KMS-11 (cell line): ENCODE measurements around the gene SPATC1L.

Experiments used
- H2AFZ ChIP-seq: fragments of 200-600 bp; sonication (generic); 2 replicates; pipeline ENCODE4 v1.6.1; 2016; ENCODE audit warnings: antibody characterized with exemption, mixed run types, low read depth
- H3K27ac ChIP-seq: fragments of 200-600 bp; sonication (generic); 2 replicates; pipeline ENCODE4 v1.6.1; 2016; ENCODE audit warnings: mild to moderate bottlenecking, mixed run types
- H3K27me3 ChIP-seq: fragments of 200-600 bp; sonication (generic); 2 replicates; pipeline ENCODE4 v1.6.1; 2017; ENCODE audit warnings: mild to moderate bottlenecking, low read depth, mixed run types, moderate library complexity; ENCODE audit not compliant: insufficient read depth
- H3K36me3 ChIP-seq: fragments of 200-600 bp; sonication (generic); 2 replicates; pipeline ENCODE4 v1.6.1; 2017; ENCODE audit warnings: mild to moderate bottlenecking, mixed run types; ENCODE audit not compliant: insufficient read depth
- H3K4me1 ChIP-seq: fragments of 200-600 bp; sonication (generic); 2 replicates; pipeline ENCODE4 v1.6.1; 2016; ENCODE audit warnings: mild to moderate bottlenecking, low read depth, mixed run types; ENCODE audit not compliant: poor library complexity, severe bottlenecking
- H3K4me2 ChIP-seq: fragments of 200-600 bp; sonication (generic); 2 replicates; pipeline ENCODE4 v1.7.0; 2016; ENCODE audit warnings: mild to moderate bottlenecking, mixed run types
- H3K4me3 ChIP-seq: fragments of 200-600 bp; sonication (generic); IDR thresholded peaks from 2 replicates; pipeline ENCODE4 v1.6.1; 2017; ENCODE audit warnings: low read depth, low read length, mixed read lengths; ENCODE audit not compliant: insufficient read depth
- H3K79me2 ChIP-seq: fragments of 200-600 bp; sonication (generic); 2 replicates; pipeline ENCODE4 v1.6.1; 2016; ENCODE audit warnings: low read depth, mixed run types; ENCODE audit not compliant: insufficient read depth
- H3K9ac ChIP-seq: fragments of 200-600 bp; sonication (generic); 2 replicates; pipeline ENCODE4 v1.6.1; 2016; ENCODE audit warnings: mild to moderate bottlenecking, mixed run types
- H4K20me1 ChIP-seq: fragments of 200-600 bp; sonication (generic); 2 replicates; pipeline ENCODE4 v1.6.1; 2016; ENCODE audit warnings: mild to moderate bottlenecking, mixed run types; ENCODE audit not compliant: insufficient read depth
- CTCF ChIP-seq: fragments of 200-600 bp; sonication (generic); conservative IDR thresholded peaks from 2 replicates; pipeline ENCODE4 v1.6.1; 2017; ENCODE audit warnings: low read depth, mild to moderate bottlenecking, antibody characterized with exemption, low read length, moderate library complexity, mixed read lengths

The SPATC1L gene

GRCh38 chr21:46156378-46156645, 27.9 kb downstream of the SPATC1L start:
- Histone ChIP-seq H2AFZ (no peak overlapping the region), H3K4me2 (no peak overlapping the region), H3K4me1 (no peaks in the 10 kb centered on the region), H3K4me3 (no peak overlapping the region), H3K79me2 (no peaks in the 10 kb centered on the region), H3K36me3 (no peaks in the 10 kb centered on the region), H3K9ac (no peak overlapping the region), H3K27ac (no peak overlapping the region), H4K20me1 (no peaks in the 10 kb centered on the region), H3K27me3 (no peaks in the 10 kb centered on the region)
- no peak for TF ChIP-seq CTCF

- Histone ChIP-seq H3K27me3 (no peaks in the 10 kb centered on the region), H3K4me1 (no peaks in the 10 kb centered on the region), H3K79me2 (no peaks in the 10 kb centered on the region), H3K9ac (no peak within 1 kb of the TSS), H3K36me3 (no peaks in the 10 kb centered on the region), H2AFZ (no peak within 1 kb of the TSS), H3K4me3 (no peak within 1 kb of the TSS), H4K20me1 (no peaks in the 10 kb centered on the region), H3K27ac (no peak within 1 kb of the TSS), H3K4me2 (no peak within 1 kb of the TSS)
- TF ChIP-seq CTCF = no peak
Observed at GRCh38 chr21:46155514-46156377, 28.5 kb downstream of the SPATC1L start, which contains the start of gene FTCD. Gene FTCD, minus strand, starts transcription at chr21:46155579. Its CDS starts 56 bp downstream, at chr21:46155523.

- Histone ChIP-seq H3K9ac (no peak overlapping the region), H3K4me3 (no peak overlapping the region), H3K27ac (no peak overlapping the region), H2AFZ (no peak overlapping the region), H3K79me2 (no peaks in the 10 kb centered on the region), H4K20me1 (no peaks in the 10 kb centered on the region), H3K4me1 (no peaks in the 10 kb centered on the region), H3K4me2 (no peak overlapping the region), H3K36me3 (no peaks in the 10 kb centered on the region), H3K27me3 (no peaks in the 10 kb centered on the region)
- TF ChIP-seq CTCF = no peak
Observed at GRCh38 chr21:46154955-46155513, 29.2 kb downstream of the SPATC1L start.

- no peak for TF ChIP-seq CTCF
- Histone ChIP-seq H3K4me1 (no peaks in the 10 kb centered on the region), H3K79me2 (no peaks in the 10 kb centered on the region), H3K4me2 (no peak overlapping the region), H3K27ac (no peak overlapping the region), H3K9ac (no peak overlapping the region), H2AFZ (no peak overlapping the region), H3K27me3 (no peaks in the 10 kb centered on the region), H3K4me3 (no peak overlapping the region), H3K36me3 (no peaks in the 10 kb centered on the region), H4K20me1 (no peaks in the 10 kb centered on the region)
Observed at GRCh38 chr21:46154155-46154954, 29.9 kb downstream of the SPATC1L start.
